Head of caudate nucleus (tissue), 42 donors: ENCODE results near the gene LSM12.
"Not testable (repeated sequence)": the region's sequence is repeated elsewhere in the genome, so short reads cannot be mapped to it uniquely, and the experiment has no call there.

Experiments used
- DNase-seq, 42 donors: peaks; one replicate each; pipeline versions ENCODE4 v3.0.0 to v3.0.0-alpha.2; 2020 to 2021; ENCODE audit warnings: mixed read lengths in 7 of 42
- intact Hi-C: fragments of 100-400 bp; cut with DNase I; formaldehyde crosslinking; loops from one replicate; pipeline ENCODE4 v1.15.0; 2022

Gene LSM12

DNA sequence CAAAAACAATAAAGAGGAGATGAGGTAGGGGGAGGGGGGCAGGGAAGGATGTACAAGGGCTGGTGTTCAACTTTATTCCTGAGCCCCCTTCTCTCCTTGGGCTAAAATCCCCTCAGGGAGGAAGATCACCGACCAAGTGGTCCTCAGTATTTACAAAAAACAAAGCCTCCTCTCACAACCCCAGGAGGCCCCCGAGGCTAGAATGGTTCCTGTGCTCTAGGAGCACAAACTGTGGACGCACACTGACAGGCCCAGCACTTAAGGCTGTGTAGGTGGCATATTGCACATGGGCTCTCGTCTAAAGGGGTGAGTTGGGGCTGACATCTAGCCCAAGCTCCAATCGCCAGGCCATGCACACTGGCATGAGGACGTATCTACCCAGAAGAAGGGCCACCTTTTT is 35.4 kb upstream of the LSM12 start:
- intact Hi-C loops, DNase-seq: not testable (repeated sequence)

DNA sequence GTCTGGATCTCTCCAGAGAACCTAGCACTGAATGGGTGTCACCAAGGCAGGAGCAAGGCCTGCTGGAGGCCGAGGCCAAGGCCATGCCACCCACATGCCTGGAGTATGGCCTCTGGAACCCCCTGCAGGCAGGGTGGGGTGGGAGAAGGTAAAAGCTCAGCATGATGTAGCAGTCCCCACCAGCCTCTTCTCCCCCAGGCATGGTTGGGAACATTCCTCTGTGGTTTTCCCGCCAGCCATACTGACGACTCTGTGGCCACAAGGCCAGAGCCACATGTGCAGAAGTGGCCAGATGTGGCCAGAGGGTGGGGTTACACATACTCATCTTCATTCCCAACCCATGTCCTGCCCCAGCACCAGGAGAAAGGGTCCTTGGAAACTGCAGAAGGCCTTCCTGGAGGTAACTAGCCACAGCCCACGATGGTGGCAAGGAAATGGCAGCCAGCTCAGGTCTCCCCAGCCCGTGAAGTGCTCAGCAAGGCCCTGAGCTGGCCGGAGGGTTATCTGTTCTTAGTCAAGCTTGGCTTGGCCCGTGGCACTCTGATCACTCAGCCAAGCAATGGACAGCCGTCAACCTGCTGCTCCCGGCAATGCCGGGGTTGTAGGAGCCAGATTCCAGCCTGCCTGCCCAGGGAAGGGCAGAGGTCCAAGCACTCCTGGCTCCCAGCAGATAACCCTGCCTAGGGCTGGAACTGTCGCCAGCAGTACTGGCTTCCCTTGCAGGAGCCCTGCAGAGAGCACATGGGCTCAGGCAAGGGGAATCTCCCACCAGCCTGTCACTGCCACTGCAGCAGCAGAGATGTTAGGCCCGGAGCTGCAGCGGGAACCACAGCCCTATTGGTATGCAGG is 30.9 kb upstream of the LSM12 start:
- DNase-seq, result peak in 3 of 42 donors; percentile 20 to 61 (median 48)
- intact Hi-C loops, result no loop called here

- DNase-seq, result peak; percentile 46 to 91 (median 76)
- intact Hi-C loops, result no loop called here
Measured at GRCh38 chr17:44095647-44096496, 29.4 kb upstream of the LSM12 start.

- intact Hi-C loops, result no loop called here
- no peak for DNase-seq
Measured at GRCh38 chr17:44095388-44095646, 28.8 kb upstream of the LSM12 start.

DNA sequence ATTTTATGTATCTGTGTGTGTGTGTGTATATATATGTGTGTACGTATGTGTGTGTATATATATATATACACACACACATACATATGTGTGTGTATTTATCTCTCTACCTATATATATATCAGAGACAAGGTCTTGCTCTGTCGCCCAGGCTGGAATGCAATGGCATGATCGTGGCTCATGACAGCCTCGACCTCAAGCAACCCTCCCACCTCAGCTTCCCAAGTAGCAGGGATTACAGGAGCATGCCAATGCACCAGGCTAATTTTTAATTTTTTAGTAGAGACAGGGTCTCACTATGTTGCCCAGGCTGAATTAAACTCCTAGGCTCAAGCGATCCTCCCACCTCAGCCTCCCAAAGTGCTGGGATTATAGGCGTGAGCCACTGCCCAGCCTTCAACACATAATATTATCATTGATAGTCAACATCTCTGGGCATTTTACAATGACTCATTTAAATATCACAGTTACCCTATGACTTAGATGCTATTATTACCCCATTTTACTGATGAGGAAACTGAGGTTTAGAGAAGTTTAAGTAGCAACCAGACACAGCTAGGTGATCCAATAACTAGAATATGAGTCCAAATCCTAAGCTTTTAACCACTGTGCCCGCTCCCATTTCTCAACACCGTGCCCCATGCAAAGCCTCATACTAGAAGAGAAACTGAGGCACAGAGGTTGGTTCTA is 28.4 kb upstream of the LSM12 start:
- intact Hi-C loops, result no loop called here
- no peak for DNase-seq

DNA sequence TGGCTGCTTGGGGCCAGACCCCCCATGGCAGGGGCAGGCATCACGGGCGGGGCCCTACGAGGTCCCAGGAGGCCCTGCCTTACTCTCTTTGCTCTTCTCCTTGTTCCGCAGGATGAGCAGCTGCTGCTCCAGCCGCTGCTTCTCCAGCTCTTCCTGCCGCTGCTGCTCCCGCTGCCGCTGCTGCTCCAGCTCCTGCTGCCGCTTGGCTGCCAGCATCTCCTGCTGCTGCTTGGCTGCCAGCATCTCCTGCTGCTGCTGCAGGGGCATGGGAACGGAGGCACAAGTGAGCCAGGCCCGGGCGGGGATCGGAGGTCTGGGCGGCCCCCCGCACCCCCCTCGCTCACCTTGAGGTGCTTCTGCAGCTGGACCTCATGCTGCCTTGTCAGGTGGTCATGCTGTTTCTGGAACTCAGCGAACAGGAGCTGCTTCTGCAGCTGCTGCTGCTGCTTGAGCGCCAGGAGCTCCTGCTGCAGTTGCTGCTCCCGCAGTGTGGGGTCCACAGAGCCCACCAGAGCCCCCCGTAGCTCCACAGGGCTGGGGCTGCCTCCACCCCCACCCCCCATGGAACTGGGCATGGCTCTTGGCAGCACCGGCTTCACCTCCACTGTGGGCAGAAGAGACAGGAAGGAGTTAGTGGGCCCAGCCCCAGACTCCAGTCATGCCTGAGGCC is 26.9 kb upstream of the LSM12 start:
- intact Hi-C loops, result no loop called here
- no peak for DNase-seq

GRCh38 chr17:44092051-44092450 is 25.6 kb upstream of the LSM12 start:
- no peak for DNase-seq
- intact Hi-C loops, result no loop called here

GRCh38 chr17:44091200-44091997 is 24.9 kb upstream of the LSM12 start:
- DNase-seq, result no peak
- intact Hi-C loops, result no loop called here

- intact Hi-C loops, result no loop called here
- DNase-seq, result no peak
Measured at GRCh38 chr17:44088254-44088653, 21.8 kb upstream of the LSM12 start.

GRCh38 chr17:44087319-44087718 is 20.8 kb upstream of the LSM12 start:
- intact Hi-C loops, result no loop called here
- no peak for DNase-seq

- intact Hi-C loops, result no loop called here
- DNase-seq, result peak in 39 of 42 donors; percentile 33 to 92 (median 57)
Measured at GRCh38 chr17:44086364-44087311, 20.2 kb upstream of the LSM12 start.

GRCh38 chr17:44085908-44086307 is 19.4 kb upstream of the LSM12 start:
- no peak for DNase-seq
- intact Hi-C loops, result no loop called here

DNA sequence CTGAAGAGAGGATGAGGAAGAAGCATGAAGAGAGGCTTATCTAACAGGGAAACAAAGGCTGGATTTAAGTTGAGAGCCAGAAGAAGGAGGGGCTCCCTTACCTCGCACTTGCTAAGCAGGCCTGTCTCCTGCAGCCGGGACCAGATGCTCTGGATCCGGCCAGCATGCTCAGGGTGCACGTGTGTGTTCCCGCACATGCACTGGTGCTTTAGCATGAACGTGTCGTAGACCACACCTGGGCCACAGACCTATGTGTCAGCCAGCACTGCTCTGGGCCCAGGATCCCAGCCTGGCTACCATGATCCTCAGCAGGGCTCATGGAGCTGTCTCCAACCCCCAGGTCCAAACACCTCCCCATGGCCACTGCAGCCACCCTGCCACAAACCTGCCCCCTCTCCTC is 18.4 kb upstream of the LSM12 start:
- no peak for DNase-seq
- intact Hi-C loops, result no loop called here

DNA sequence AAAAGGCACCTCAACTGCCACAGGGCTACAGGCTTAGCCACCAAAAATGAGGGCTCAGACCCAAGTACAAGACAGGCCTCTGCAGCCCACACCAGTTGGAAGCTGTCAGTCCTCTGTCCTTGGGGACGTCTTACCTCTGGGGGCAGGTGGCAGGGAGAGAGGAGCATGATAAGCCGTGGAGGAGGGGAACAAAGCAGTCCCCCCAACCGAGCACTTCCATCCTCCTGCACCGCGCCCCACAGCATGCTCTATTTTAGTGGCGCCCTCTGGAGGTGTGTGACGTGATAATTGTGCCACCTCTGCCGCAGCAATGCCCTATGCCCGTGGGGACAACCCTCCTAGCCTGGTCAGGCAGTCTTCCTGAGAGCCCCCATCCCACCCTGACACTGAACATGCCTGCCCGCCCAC is 17.7 kb upstream of the LSM12 start:
- peak in 3 of 42 donors; percentile 33 to 50 (median 40) for DNase-seq
- intact Hi-C loops, result no loop called here

GRCh38 chr17:44083250-44083849 is 16.9 kb upstream of the LSM12 start:
- intact Hi-C loops, result no loop called here
- no peak for DNase-seq

GRCh38 chr17:44082256-44082927 is 15.9 kb upstream of the LSM12 start:
- intact Hi-C loops, result no loop called here
- no peak for DNase-seq

GRCh38 chr17:44081681-44082080 is 15.2 kb upstream of the LSM12 start:
- intact Hi-C loops, result no loop called here
- DNase-seq, result no peak
